GM18508 (cell line): Measurements from ENCODE around the gene IQGAP3.
"Not testable (repeated sequence)": the region's sequence is repeated elsewhere in the genome, so short reads cannot be mapped to it uniquely, and the experiment has no call there.

Experiments used
- ATAC-seq: cut with Tn5 transposase; IDR thresholded peaks from one replicate; pipeline ENCODE4 v1.9.1; 2021; ENCODE audit warnings: moderate number of reproducible peaks; ENCODE audit not compliant: insufficient read depth, unreplicated experiment

IQGAP3 gene

DNA sequence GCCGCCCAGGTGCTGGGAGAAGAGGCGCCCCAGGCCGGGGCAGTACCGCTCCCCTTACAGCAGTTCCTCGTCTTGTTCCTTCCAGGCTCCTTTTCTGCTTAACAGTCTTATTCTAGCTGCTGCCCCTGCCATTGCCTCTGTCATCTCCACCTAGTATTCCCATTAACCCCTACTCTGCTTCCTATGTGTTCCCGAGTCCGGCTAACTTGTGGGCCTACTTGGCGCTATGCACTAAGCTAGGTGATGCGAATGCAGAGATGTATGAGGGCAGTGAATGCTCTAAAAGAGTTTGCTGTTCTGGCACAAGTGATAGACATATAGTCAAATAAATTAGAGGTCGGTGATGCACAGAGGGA is 276 bp upstream of the IQGAP3 start:
- ATAC-seq: no peak

DNA sequence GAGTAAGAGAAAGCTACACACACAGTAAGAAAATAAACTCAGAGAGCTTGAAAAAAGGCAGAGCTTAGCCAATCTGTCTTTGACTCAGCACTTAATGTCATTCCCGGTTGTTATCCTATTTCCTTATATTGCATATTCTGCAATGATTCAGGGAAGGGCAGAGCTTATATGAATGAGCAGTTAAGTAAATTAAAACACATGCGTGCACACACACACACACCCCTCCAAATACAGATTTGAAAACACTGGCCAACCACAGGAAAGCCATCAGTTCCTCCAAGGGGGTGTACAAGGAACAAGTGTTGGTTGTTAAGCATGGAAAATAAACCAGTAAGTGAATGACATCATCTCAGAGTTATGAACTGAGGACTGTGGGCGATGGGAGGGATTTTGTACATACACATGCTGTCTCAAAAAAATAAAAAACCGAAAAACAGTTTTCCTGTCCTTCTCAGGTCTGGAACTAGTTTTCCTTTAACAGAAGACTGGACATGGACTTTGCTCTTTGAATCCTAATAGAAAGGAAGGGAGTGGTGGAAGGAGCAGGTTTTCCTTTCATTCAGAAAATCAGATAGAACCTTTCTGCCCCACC is 1.0 kb downstream of the IQGAP3 start:
- ATAC-seq: no peak

DNA sequence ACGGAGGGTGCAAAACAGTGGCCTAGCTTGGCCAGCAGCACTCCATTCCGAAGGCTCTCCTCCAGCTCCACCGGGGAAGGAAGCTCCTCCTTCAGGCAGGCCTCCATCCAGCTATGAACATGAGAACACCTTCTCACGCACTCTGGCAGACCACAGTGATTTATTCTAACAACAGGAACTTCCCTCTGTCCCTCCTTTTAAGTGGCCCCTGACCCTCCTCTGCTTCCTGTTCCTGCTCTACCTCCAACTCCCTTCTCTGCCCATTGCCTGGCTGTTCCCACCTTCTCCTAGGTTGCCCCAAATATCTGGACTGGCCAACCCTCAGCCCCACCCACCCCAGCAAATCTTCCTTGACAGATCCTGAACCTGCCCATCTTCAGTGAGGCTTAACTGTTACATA is 5.9 kb downstream of the IQGAP3 start:
- ATAC-seq: no peak

DNA sequence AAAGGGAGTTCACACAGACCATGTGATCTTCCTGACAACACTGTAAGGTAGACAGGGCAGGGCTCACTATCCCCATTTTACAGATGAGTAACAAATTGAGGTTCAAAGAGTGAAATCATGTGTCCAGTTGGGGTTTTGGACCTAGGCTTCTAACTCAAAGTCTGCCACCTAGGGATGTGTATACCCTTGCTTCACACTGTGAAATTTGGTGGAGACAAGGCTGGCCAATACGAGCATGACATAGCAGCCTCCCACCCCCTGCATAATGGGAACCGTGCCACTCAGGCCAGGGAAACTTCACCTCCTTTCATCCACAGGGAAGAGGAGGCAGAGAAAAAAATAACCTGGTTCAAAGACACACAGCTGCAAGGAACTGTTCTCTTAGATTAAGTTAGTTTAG is 6.8 kb downstream of the IQGAP3 start:
- no peak for ATAC-seq

DNA sequence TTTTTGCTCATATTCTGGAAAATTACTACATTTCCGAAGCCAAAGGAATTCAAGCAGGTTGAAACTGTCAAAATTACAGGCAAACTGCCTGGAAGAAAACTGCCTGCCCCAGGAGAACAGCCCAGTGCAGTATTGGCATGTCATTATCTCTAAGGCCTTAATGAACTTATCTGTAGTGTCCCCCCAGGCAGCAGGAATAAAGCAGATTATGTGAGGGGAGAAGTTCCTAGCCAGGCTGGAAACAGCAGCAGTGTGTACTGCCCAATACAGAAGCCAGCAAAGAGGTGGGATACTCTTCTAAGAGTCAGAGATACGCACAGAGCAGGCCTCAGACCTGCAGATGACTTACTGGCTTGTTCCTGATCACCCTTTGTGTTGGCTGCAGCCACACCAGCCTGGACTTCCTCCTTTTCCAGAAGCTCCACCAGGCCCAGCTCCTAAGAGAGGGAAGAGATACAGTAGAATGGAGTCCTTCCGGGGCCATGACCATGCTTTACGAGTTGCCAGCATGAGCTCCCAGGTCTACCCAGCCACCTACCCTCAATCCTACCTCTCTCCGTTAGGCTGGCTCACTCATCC is 11.7 kb downstream of the IQGAP3 start:
- ATAC-seq: no peak

DNA sequence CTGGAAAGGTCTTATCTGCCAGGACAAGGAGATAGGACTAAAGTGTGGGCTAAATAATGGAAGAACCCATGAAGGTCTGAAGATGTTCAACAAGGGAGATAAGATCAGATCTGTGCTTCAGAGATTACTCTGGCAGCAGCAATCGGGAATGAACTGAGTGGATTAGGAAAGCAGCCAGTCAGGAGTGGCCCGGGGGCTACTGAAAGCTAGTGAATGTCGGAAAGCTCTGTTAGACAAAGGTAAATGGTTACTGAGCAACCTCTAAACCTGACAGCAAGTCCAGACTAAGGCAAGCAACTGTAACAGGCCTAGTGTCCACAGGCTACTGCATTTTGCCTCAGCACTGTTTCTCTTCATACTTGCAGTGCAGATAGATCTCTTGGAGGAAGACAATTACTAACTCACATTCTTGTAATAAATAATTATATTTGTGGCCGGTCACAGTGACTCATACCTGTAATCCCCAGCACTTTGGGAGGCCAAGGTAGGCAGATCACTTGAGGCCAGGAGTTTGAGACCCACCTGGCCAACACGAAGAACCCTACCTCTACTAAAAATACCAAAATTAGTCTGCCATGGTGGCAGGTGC is 12.5 kb downstream of the IQGAP3 start:
- no peak for ATAC-seq

DNA sequence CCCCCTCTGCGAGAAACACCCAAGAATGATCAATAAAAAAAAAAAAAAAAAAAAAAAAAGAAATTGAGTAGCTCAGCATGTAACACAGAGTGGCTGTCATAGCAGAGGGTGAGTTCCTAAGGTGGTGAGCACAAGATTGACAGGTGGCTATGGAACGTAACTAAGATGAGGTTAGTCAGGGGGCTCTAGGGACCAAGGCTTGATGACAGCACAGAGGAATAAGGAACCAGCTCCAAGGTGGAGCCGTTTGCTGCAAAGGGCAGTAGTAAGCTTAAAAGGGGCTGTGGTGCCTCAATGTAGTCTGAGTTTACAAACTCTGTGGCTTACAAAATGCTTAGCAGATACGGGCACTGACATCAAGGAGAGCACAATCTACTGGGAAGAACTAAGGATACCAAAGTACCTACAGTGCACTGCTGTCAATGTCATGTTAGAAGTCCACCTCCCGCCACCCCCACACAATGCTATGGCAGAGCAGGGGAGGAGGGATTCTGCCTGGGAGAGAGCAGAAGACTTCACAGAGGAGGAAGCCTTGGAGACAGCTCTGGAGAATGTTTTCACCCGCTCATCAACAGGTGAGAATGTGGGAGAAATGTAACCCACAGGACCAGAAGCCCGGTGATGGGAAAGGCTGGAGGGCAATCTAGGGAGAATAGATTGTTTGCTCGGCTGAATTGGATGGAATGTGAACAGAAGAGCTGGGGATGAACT is 13.1 kb downstream of the IQGAP3 start:
- ATAC-seq: no peak

DNA sequence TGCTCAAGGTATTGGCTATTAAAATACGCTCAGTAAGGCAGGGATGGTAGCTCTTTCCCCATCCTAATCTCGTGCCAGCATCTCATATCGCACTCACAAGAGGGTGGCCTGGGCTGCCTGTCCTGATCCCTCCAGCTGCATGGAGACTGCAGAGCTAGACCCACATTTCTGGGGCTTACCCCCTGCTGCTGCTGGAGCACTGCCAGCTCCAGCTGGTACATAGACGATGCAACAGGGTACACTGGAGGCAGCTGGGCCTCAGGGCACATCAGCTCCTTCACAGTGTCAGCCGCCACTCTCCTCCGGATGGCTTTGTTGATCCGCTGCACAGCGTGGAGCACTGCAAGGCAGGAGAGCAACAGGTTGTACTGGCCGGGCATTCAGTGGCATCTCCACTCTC is 16.0 kb downstream of the IQGAP3 start:
- no peak for ATAC-seq

DNA sequence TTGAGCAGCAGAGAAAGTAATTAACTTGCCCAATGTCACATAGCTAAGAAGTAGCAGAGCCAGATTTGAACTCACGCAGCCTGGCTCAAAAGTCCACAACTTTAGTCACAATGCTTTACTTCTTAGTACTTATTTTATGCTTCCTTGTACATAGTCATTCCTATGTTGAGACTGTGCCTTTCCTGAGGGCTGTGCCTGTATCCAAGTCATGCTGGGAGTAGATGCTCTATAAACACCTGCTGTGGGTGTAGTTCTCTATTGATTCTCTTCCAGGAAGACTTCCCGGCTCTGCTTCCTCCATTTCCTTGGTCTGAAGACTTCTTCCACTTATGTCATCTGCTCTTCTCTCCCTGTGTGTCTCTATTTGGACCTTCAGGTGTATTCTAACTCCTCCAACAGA is 16.6 kb downstream of the IQGAP3 start:
- ATAC-seq: no peak

DNA sequence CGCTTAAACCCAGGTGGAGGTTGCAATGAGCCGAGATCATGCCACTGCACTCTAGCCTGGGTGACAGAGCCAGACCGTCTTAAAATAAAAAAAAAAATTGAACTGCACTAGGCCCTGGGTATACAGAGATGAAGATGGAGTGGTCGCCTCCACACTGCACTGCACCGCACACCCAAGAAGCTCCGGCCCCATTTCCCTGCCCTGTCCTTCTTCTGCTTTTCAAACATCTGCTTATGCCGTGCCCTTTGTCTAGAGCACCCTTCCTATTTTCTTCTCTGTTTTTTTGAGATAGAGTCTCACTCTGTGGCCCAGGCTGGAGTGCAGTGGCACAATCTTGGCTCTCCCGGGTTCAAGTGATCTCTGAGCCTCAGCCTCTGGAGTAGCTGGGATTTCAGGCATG is 17.4 kb downstream of the IQGAP3 start:
- no peak for ATAC-seq

DNA sequence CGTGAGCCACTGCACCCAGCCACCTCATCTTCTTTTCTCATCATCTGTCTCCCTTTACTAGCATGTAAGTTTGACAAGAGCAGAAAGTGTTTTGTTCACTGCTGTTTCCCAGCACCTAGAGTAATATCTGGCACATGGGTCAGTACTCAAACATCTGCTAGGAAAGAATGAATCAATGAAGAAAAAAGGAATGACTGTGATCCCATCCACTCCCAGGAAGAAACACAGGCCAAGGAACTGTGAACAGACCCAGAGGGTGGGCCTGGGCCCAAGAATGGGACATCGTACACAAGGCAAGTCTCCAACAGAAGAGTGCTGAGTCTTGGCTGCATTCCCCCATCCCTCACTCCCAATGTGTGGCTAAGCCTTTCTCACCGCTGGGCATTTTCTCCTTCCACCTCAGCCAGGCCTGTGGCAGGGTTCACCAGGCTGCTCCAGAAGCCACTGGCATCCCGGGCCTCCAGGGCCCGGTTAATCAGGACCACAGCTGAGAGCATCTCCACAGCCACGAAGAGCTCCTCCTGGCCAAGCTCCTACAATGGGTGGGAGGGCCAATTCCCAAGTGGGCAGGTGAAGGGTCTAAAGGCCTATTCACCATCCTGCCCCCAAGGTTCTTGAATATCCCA is 18.4 kb downstream of the IQGAP3 start:
- ATAC-seq: no peak

DNA sequence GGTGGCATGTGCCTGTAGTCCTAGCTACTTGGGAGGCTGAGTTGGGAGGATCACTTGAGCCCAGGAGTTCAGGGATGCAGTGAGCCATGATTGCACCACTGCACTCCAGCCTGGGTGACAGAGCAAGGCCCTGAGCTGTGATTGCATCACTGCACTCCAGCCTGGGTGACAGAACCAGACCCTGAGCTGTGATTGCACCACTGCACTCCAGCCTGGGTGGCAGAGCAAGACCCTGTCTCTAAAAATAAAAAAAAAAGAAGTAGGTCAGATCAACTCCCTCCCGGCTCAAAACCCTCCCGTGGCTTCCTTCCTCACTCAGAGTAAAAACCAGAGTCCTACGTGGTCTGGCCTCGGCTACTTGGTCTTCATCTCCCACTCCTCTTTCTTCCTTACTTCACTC is 19.4 kb downstream of the IQGAP3 start:
- ATAC-seq: not testable (repeated sequence)

DNA sequence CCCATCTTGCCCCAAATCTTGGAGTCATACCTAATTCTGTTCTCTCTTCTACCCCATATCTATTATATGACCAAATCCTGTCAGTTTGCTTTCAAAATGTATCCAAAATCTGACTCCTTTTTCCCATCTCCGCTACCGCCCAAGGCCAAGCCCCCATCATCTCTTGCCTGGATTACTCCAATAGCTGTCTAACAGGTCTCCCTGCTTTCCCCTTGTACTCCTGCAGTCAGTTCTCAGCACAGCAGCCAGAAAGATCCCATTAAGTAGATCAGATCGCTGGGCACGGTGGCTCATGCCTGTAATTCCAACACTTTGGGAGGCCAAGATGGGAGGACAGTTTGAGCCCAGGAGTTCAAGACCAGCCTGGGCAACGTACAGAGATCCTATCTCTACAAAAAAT is 19.8 kb downstream of the IQGAP3 start:
- ATAC-seq: no peak

DNA sequence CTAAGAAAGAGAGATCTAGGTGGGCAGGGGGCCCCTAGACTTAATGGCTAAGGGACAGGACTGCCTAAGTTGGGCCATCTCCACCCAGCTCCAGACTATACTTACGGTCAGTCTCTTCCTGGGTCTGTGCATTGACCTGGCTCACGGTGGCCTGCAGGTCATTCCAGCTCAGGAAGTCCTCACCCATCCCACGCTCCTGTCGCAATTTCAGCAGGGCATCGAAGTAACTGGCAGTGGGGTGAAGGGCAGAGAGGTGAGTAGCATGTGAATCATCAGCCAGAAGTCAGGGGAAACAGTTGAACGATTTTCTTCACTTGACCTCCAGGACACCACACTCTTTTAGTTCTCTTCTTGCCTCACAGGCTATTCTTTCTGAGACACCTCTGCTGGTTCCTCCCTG is 20.5 kb downstream of the IQGAP3 start:
- no peak for ATAC-seq

DNA sequence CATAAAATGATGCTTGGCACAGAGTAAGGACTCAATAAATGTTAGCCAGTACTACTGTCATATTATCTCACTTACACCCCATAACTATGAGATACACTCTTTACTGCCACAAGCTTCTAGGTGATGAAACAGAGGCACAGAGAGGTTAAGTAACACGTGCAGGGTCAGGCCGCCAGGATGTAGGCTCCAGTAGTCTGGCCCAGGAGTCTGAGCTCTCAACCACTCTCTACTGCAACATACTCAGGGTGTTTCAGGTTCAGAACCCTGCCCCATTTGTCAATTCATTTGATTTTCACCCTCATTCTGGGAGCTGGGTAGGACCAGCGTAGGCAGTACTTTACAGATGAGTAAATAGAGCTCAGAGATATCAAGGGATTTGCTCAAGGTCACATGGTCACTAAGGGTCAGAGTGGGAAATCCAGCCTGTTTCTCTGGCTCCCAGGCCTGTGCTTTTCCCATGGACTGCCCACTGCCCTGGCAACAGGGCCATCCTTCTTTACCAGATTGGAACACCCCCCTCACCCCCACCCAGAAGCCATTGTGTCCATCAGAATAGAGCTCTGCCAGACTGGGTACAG is 21.2 kb downstream of the IQGAP3 start:
- no peak for ATAC-seq

DNA sequence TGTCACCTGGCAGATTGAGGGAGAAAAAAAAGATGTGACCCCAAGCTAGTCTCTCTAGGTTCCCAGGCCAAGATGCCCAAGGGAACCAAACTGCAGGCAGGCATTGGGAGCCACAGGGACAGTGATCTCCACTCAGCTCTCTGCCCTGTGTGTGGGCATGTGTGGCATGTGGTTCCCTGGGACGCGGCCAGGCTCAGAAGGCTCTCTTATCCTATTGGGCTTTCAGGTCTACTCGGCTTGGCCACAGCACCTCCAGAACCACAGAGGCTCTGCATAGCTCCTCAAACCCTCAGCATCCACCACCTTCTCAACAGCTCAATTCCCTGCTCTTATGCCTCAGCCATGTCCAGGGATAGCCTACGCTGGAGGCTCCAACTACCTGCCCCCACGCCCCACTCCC is 22.0 kb downstream of the IQGAP3 start:
- ATAC-seq: no peak

DNA sequence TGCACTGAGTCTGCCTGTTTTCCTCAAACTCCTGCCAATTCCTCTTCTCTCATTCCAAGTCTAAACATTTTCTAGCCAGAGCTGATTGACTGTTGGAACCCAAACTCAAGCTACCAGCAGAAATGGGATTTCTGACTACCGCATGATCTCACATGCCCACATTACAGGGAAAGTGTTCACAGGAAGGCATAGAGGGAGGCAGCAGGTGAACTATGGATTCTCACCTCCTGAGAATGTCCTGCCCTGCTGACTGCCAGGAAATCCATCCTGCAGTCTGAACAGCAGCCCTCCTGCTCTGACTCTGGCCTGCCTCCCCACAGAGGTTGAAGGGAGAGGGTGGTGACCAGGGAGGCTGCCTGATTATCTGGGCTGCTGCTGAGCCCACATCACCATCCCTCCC is 22.5 kb downstream of the IQGAP3 start:
- no peak for ATAC-seq

DNA sequence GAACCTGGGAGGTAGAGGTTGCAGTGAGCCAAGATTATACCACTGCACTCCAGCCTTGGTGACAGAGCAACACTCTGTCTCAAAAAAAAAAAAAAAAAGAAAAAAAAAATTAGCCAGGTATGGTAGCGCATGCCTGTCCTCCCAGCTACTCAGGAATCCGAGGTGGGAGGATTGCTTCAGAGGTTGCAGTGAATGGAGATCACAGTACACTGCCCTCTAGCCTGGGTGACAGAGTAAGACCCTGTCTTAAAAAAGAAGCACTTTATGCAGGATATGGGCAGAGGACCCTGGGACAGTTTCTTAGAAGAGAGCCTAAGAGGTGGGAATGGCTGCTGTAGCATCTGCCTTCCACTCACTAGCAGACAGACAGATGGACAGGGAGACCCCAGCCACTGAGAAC is 23.0 kb downstream of the IQGAP3 start:
- ATAC-seq: no peak

DNA sequence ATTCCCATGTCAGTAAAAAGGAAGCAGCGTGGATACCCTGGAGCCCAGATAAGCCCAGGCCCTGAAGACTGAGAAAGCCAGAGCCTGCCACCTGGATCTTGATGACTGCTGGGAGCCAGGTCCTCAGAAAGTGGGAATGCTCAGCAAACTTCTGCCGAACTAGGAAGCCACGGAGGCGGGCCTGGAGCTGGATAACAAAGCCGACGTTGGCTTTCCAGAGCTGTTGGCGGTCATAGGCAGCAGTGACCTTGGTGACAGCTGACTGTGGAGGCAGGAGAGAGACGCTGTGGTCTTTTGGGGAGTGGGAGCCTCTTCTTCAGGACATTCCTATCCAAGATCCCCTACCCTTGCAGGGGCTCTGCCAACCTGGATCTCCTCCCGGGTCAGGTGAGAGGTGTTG is 24.4 kb downstream of the IQGAP3 start:
- ATAC-seq: no peak

DNA sequence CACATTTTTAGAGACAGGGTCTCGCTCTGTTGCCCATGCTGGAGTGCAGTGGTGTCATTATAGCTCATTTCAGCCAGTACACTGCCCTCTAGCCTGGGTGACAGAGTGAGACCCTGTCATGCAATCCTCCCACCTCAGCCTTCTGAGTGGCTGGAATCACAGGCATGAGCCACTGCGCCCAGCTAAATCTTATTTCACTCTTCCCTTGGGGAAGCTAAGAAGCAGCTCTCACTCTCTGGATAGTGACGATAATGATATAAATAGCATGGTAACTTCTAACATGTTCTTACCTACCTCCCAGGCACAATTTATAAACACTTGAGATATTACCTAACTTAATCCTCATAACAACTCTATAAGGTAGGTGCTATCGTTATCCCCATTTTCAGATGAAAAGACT is 24.9 kb downstream of the IQGAP3 start:
- no peak for ATAC-seq

DNA sequence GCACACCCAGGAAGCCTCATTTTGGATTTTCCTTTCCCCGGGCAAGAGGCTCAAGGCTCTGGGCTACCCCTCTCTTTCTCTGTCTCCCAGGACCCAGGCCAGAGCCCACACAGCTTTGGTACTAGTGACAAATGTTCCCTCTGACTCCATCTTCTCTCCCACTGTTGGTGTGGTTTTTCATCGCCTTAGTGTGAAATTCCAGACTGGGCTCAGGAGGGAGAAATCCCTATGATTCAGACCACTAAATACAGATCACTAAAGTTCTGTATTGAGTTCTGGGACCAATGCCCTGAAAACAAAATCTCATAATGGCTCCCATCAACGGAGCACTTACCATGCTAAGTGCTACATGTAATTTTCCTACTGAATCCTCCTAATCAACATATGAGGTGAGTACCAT is 26.1 kb downstream of the IQGAP3 start:
- no peak for ATAC-seq
